DMS53 treated with DMSO at 0.1 percent for 48 hours (cell line): Measurements from ENCODE around the gene ANO4.

ENCODE experiments used
- DNase-seq: peaks from one replicate; lab custom pipeline; 2025; ENCODE audit not compliant: unreplicated experiment; lab: John Stamatoyannopoulos, UW

Gene ANO4

GRCh38 chr12:101173197-101173749, 378.7 kb downstream of the ANO4 start:
- no peak for DNase-seq

- DNase-seq, result no peak
Observed at GRCh38 chr12:101174541-101174940, 380.0 kb downstream of the ANO4 start.
